HUES48 (cell line): ENCODE data around the gene SMCO4.

Experiments used
- H3K27ac ChIP-seq: one replicate; pipeline ENCODE4 v1.7.0; 2013; ENCODE audit warnings: low read depth, low read length, inconsistent platforms
- H3K27me3 ChIP-seq: 2 replicates; pipeline ENCODE4 v1.6.1; 2013; ENCODE audit warnings: mild to moderate bottlenecking, low read length; ENCODE audit not compliant: control insufficient read depth, insufficient read depth
- H3K36me3 ChIP-seq: 2 replicates; pipeline ENCODE4 v1.6.1; 2013; ENCODE audit warnings: low read length; ENCODE audit not compliant: control insufficient read depth, insufficient read depth
- H3K4me1 ChIP-seq: 2 replicates; pipeline ENCODE4 v1.6.1; 2013; ENCODE audit warnings: mild to moderate bottlenecking, low read length; ENCODE audit not compliant: control insufficient read depth, insufficient read depth
- H3K4me3 ChIP-seq: 2 replicates; pipeline ENCODE4 v1.5.1; 2013; ENCODE audit warnings: mild to moderate bottlenecking, low read depth, low read length
- H3K9ac ChIP-seq: 2 replicates; pipeline ENCODE4 v1.6.1; 2013; ENCODE audit warnings: mild to moderate bottlenecking, low read depth, low read length, moderate library complexity
- H3K9me3 ChIP-seq: 2 replicates; pipeline ENCODE4 v1.6.1; 2013; ENCODE audit warnings: low read length; ENCODE audit not compliant: control insufficient read depth, insufficient read depth

The SMCO4 gene

GRCh38 chr11:93574638-93575220 lies 31.5 kb upstream of the SMCO4 start:
- H3K36me3 ChIP-seq, result no peaks in the 10 kb centered on the region
- H3K4me1 ChIP-seq, result no peaks in the 10 kb centered on the region
- no peaks in the 10 kb centered on the region for H3K27me3 ChIP-seq
- no peaks in the 10 kb centered on the region for H3K9me3 ChIP-seq
- H3K27ac ChIP-seq, result no peak overlapping the region
- H3K9ac ChIP-seq, result no peak overlapping the region
- no peak overlapping the region for H3K4me3 ChIP-seq

- H3K9me3 ChIP-seq, result no peaks in the 10 kb centered on the region
- H3K27ac ChIP-seq, result no peak overlapping the region
- H3K4me1 ChIP-seq, result no peaks in the 10 kb centered on the region
- no peak overlapping the region for H3K4me3 ChIP-seq
- H3K36me3 ChIP-seq, result no peaks in the 10 kb centered on the region
- H3K9ac ChIP-seq, result no peak overlapping the region
- H3K27me3 ChIP-seq, result no peaks in the 10 kb centered on the region
Observed at GRCh38 chr11:93573184-93573583, 30.0 kb upstream of the SMCO4 start.

GRCh38 chr11:93572621-93573020 lies 29.4 kb upstream of the SMCO4 start:
- H3K27me3 ChIP-seq, result no peaks in the 10 kb centered on the region
- H3K9ac ChIP-seq, result no peak overlapping the region
- H3K4me3 ChIP-seq, result no peak overlapping the region
- H3K9me3 ChIP-seq, result no peaks in the 10 kb centered on the region
- no peaks in the 10 kb centered on the region for H3K36me3 ChIP-seq
- no peak overlapping the region for H3K27ac ChIP-seq
- H3K4me1 ChIP-seq, result no peaks in the 10 kb centered on the region

- Histone ChIP-seq H3K4me1 (no peaks in the 10 kb centered on the region), H3K9me3 (no peaks in the 10 kb centered on the region), H3K9ac (no peak overlapping the region), H3K36me3 (no peaks in the 10 kb centered on the region), H3K27ac (no peak overlapping the region), H3K27me3 (no peaks in the 10 kb centered on the region), H3K4me3 (no peak overlapping the region)
Observed at GRCh38 chr11:93572171-93572570, 29.0 kb upstream of the SMCO4 start.

GRCh38 chr11:93571612-93572011 lies 28.4 kb upstream of the SMCO4 start:
- no peaks in the 10 kb centered on the region for H3K4me1 ChIP-seq
- H3K4me3 ChIP-seq, result no peak overlapping the region
- H3K9ac ChIP-seq, result no peak overlapping the region
- H3K36me3 ChIP-seq, result no peaks in the 10 kb centered on the region
- H3K27me3 ChIP-seq, result no peaks in the 10 kb centered on the region
- H3K27ac ChIP-seq, result no peak overlapping the region
- no peaks in the 10 kb centered on the region for H3K9me3 ChIP-seq

- Histone ChIP-seq H3K4me3 (no peak overlapping the region), H3K9me3 (no peaks in the 10 kb centered on the region), H3K4me1 (no peaks in the 10 kb centered on the region), H3K9ac (no peak overlapping the region), H3K27me3 (no peaks in the 10 kb centered on the region), H3K36me3 (no peaks in the 10 kb centered on the region), H3K27ac (no peak overlapping the region)
Observed at GRCh38 chr11:93570759-93571413, 27.7 kb upstream of the SMCO4 start.

GRCh38 chr11:93569496-93569895 lies 26.3 kb upstream of the SMCO4 start:
- no peak overlapping the region for H3K4me3 ChIP-seq
- no peaks in the 10 kb centered on the region for H3K9me3 ChIP-seq
- no peaks in the 10 kb centered on the region for H3K36me3 ChIP-seq
- no peaks in the 10 kb centered on the region for H3K4me1 ChIP-seq
- no peak overlapping the region for H3K27ac ChIP-seq
- no peaks in the 10 kb centered on the region for H3K27me3 ChIP-seq
- no peak overlapping the region for H3K9ac ChIP-seq

GRCh38 chr11:93568726-93569125 lies 25.5 kb upstream of the SMCO4 start:
- H3K27me3 ChIP-seq, result no peaks in the 10 kb centered on the region
- no peaks in the 10 kb centered on the region for H3K4me1 ChIP-seq
- H3K9ac ChIP-seq, result no peak overlapping the region
- no peaks in the 10 kb centered on the region for H3K9me3 ChIP-seq
- no peak overlapping the region for H3K27ac ChIP-seq
- no peak overlapping the region for H3K4me3 ChIP-seq
- H3K36me3 ChIP-seq, result no peaks in the 10 kb centered on the region

GRCh38 chr11:93567401-93567895 lies 24.3 kb upstream of the SMCO4 start:
- H3K27me3 ChIP-seq, result no peaks in the 10 kb centered on the region
- no peaks in the 10 kb centered on the region for H3K9me3 ChIP-seq
- no peak overlapping the region for H3K9ac ChIP-seq
- H3K4me1 ChIP-seq, result no peaks in the 10 kb centered on the region
- no peaks in the 10 kb centered on the region for H3K36me3 ChIP-seq
- H3K27ac ChIP-seq, result no peak overlapping the region
- H3K4me3 ChIP-seq, result no peak overlapping the region

- H3K27me3 ChIP-seq, result no peaks in the 10 kb centered on the region
- no peaks in the 10 kb centered on the region for H3K36me3 ChIP-seq
- no peak overlapping the region for H3K9ac ChIP-seq
- 0 out of 2 replicates have a peak, but pooled peaks cover 4% of the 10 kb centered on the region for H3K4me1 ChIP-seq
- H3K9me3 ChIP-seq, result no peaks in the 10 kb centered on the region
- H3K27ac ChIP-seq, result no peak overlapping the region
- H3K4me3 ChIP-seq, result no peak overlapping the region
Observed at GRCh38 chr11:93564895-93565294, 21.7 kb upstream of the SMCO4 start.

GRCh38 chr11:93563857-93564256 lies 20.7 kb upstream of the SMCO4 start:
- Histone ChIP-seq H3K9me3 (no peaks in the 10 kb centered on the region), H3K36me3 (no peaks in the 10 kb centered on the region), H3K27ac (no peak overlapping the region), H3K9ac (no peak overlapping the region), H3K27me3 (no peaks in the 10 kb centered on the region), H3K4me3 (no peak overlapping the region), H3K4me1 (0 out of 2 replicates have a peak, but pooled peaks cover 4% of the 10 kb centered on the region)
